Measurements from ENCODE around the gene CD79B.

The CD79B gene

GRCh38 chr17:63962298-63962744 lies 30.2 kb upstream of the CD79B start:
- no peak for DNase-seq (ENCODE audit: low read depth, low spot score)
- in situ Hi-C loops (cut with HindIII; ENCODE audit: low sequenced_read_pairs), result no loop called here
- no peak for TF ChIP-seq CTCF (IDR thresholded peaks at IDR 0.05; ENCODE audit: low read depth, low read length)
- no peak overlapping the region for H3K4me3 ChIP-seq (ENCODE audit: low read depth, low read length)

GRCh38 chr17:63961355-63962212 lies 29.5 kb upstream of the CD79B start:
- TF ChIP-seq CTCF (IDR thresholded peaks at IDR 0.05; ENCODE audit: low read depth, low read length), result no peak
- in situ Hi-C loops (cut with HindIII; ENCODE audit: low sequenced_read_pairs), result no loop called here
- H3K4me3 ChIP-seq (ENCODE audit: low read depth, low read length), result no peak overlapping the region
- peak; percentile 59 for DNase-seq (ENCODE audit: low read depth, low spot score)

DNA sequence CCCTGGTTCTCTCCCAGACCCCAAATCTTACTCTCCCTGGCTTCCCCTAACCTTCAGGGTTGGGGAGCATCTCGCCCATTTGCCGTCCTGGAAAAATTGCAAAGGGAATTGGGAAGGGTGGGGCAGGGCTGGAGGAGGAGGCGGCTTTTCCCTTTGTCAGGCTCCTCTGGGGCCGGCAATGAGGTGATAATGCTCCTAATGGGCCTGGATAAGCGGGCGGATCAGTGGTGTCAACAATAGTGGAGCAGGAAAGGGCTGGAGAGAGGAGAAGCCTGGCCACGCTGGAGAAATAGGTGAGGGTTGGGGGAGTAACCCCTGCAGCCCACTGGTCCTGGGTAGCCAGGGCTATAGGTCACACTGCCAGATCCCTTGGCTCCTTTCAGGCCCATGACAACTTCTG lies 28.3 kb upstream of the CD79B start:
- TF ChIP-seq CTCF (IDR thresholded peaks at IDR 0.05; ENCODE audit: low read depth, low read length), result no peak
- in situ Hi-C loops (cut with HindIII; ENCODE audit: low sequenced_read_pairs), result no loop called here
- DNase-seq (ENCODE audit: low read depth, low spot score), result no peak
- no peak overlapping the region for H3K4me3 ChIP-seq (ENCODE audit: low read depth, low read length)

- no peak for TF ChIP-seq CTCF (IDR thresholded peaks at IDR 0.05; ENCODE audit: low read depth, low read length)
- H3K4me3 ChIP-seq (ENCODE audit: low read depth, low read length), result no peak overlapping the region
- DNase-seq (ENCODE audit: low read depth, low spot score), result no peak
- in situ Hi-C loops (cut with HindIII; ENCODE audit: low sequenced_read_pairs), result no loop called here
Measured at GRCh38 chr17:63960006-63960405, 27.9 kb upstream of the CD79B start.

- in situ Hi-C loops (cut with HindIII; ENCODE audit: low sequenced_read_pairs), result no loop called here
- H3K4me3 ChIP-seq (ENCODE audit: low read depth, low read length), result no peak overlapping the region
- TF ChIP-seq CTCF (IDR thresholded peaks at IDR 0.05; ENCODE audit: low read depth, low read length), result no peak
- DNase-seq (ENCODE audit: low read depth, low spot score), result peak; percentile 16
Measured at GRCh38 chr17:63956296-63956920, 24.3 kb upstream of the CD79B start.

DNA sequence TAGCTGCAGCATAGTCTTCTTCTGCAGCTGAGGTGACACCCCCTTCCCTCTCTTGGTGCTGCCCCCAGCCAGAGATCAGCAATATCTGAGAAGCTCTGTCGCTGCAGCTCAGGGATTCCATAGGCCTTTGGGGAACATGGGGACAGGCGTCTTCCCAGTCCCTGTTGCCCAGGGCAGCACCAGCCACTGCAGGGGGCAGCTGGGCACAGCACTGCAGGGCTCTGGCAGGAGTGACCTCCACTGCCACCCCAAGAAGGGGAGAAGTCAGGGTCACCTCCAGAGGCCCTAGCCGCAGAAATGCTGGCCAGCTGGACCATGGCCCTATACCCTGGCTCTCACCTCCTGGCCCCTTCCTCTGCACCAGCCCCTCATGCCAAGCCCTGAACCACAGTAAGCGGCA lies 23.7 kb upstream of the CD79B start:
- DNase-seq (ENCODE audit: low read depth, low spot score), result no peak
- no peak overlapping the region for H3K4me3 ChIP-seq (ENCODE audit: low read depth, low read length)
- in situ Hi-C loops (cut with HindIII; ENCODE audit: low sequenced_read_pairs), result no loop called here
- TF ChIP-seq CTCF (IDR thresholded peaks at IDR 0.05; ENCODE audit: low read depth, low read length), result no peak

Measured in astrocyte of the spinal cord (primary cell).